ENCODE measurements around the gene CSH2.

DNA sequence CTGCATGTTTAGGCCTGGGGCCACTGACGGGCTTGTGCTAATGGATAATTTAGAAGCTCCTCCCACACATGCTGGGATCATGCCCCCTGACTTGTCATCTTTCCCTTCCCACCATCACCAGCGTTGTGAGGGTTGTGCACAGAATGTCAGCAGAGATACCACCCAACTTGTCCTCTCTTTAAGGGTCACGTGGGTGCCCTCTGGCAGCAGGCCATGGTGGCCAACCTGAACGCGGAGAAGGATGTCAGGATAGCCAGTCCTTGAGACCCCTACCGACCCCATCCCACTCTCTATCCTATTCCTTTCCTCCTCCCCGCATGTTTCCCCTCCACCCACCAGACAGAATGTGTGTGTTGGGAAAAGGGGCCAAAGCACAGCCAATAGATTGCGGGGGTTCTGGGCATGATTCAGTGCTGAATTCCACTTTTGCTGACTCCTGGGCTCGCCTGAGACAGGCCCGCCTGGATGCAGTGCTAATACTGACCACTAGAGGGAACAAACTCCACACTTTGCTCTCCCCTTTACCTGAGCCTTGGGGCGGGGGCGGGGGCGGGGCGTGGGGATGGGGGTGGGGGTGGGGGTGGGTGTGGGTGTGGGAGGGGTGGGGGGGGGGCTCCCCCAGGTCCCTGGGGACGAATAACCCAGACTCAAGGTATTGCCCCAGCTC is 8.6 kb upstream of the CSH2 start, which contains the start of gene GH2:
- TF ChIP-seq, protein P1, sequence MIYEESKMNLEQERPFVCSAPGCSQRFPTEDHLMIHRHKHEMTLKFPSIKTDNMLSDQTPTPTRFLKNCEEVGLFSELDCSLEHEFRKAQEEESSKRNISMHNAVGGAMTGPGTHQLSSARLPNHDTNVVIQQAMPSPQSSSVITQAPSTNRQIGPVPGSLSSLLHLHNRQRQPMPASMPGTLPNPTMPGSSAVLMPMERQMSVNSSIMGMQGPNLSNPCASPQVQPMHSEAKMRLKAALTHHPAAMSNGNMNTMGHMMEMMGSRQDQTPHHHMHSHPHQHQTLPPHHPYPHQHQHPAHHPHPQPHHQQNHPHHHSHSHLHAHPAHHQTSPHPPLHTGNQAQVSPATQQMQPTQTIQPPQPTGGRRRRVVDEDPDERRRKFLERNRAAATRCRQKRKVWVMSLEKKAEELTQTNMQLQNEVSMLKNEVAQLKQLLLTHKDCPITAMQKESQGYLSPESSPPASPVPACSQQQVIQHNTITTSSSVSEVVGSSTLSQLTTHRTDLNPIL (CRISPR knock-in tag; IDR thresholded peaks at IDR 0.05; ENCODE audit: low read depth), result no peak
- TF ChIP-seq ZNF8 (CRISPR knock-in tag; IDR thresholded peaks at IDR 0.05), result no peak
- TF ChIP-seq ZFP30 (CRISPR knock-in tag; IDR thresholded peaks at IDR 0.05), result no peak
- TF ChIP-seq, protein P2, sequence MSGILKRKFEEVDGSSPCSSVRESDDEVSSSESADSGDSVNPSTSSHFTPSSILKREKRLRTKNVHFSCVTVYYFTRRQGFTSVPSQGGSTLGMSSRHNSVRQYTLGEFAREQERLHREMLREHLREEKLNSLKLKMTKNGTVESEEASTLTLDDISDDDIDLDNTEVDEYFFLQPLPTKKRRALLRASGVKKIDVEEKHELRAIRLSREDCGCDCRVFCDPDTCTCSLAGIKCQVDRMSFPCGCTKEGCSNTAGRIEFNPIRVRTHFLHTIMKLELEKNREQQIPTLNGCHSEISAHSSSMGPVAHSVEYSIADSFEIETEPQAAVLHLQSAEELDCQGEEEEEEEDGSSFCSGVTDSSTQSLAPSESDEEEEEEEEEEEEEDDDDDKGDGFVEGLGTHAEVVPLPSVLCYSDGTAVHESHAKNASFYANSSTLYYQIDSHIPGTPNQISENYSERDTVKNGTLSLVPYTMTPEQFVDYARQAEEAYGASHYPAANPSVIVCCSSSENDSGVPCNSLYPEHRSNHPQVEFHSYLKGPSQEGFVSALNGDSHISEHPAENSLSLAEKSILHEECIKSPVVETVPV (CRISPR knock-in tag; IDR thresholded peaks at IDR 0.05), result no peak
- TF ChIP-seq, protein P3, sequence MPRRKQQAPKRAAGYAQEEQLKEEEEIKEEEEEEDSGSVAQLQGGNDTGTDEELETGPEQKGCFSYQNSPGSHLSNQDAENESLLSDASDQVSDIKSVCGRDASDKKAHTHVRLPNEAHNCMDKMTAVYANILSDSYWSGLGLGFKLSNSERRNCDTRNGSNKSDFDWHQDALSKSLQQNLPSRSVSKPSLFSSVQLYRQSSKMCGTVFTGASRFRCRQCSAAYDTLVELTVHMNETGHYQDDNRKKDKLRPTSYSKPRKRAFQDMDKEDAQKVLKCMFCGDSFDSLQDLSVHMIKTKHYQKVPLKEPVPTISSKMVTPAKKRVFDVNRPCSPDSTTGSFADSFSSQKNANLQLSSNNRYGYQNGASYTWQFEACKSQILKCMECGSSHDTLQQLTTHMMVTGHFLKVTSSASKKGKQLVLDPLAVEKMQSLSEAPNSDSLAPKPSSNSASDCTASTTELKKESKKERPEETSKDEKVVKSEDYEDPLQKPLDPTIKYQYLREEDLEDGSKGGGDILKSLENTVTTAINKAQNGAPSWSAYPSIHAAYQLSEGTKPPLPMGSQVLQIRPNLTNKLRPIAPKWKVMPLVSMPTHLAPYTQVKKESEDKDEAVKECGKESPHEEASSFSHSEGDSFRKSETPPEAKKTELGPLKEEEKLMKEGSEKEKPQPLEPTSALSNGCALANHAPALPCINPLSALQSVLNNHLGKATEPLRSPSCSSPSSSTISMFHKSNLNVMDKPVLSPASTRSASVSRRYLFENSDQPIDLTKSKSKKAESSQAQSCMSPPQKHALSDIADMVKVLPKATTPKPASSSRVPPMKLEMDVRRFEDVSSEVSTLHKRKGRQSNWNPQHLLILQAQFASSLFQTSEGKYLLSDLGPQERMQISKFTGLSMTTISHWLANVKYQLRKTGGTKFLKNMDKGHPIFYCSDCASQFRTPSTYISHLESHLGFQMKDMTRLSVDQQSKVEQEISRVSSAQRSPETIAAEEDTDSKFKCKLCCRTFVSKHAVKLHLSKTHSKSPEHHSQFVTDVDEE (CRISPR knock-in tag; IDR thresholded peaks at IDR 0.05), result no peak
- no peak for TF ChIP-seq RARB (CRISPR knock-in tag; IDR thresholded peaks at IDR 0.05)
- TF ChIP-seq, protein P4, sequence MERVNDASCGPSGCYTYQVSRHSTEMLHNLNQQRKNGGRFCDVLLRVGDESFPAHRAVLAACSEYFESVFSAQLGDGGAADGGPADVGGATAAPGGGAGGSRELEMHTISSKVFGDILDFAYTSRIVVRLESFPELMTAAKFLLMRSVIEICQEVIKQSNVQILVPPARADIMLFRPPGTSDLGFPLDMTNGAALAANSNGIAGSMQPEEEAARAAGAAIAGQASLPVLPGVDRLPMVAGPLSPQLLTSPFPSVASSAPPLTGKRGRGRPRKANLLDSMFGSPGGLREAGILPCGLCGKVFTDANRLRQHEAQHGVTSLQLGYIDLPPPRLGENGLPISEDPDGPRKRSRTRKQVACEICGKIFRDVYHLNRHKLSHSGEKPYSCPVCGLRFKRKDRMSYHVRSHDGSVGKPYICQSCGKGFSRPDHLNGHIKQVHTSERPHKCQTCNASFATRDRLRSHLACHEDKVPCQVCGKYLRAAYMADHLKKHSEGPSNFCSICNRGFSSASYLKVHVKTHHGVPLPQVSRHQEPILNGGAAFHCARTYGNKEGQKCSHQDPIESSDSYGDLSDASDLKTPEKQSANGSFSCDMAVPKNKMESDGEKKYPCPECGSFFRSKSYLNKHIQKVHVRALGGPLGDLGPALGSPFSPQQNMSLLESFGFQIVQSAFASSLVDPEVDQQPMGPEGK (CRISPR knock-in tag; IDR thresholded peaks at IDR 0.05; ENCODE audit: borderline replicate concordance), result no peak
- TF ChIP-seq ZFP3 (CRISPR knock-in tag; IDR thresholded peaks at IDR 0.05), result no peak
- no peak for TF ChIP-seq OSR1 (CRISPR knock-in tag; IDR thresholded peaks at IDR 0.05)
- TF ChIP-seq, protein P5, sequence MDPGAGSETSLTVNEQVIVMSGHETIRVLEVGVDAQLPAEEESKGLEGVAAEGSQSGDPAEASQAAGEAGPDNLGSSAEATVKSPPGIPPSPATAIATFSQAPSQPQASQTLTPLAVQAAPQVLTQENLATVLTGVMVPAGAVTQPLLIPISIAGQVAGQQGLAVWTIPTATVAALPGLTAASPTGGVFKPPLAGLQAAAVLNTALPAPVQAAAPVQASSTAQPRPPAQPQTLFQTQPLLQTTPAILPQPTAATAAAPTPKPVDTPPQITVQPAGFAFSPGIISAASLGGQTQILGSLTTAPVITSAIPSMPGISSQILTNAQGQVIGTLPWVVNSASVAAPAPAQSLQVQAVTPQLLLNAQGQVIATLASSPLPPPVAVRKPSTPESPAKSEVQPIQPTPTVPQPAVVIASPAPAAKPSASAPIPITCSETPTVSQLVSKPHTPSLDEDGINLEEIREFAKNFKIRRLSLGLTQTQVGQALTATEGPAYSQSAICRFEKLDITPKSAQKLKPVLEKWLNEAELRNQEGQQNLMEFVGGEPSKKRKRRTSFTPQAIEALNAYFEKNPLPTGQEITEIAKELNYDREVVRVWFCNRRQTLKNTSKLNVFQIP (CRISPR knock-in tag; IDR thresholded peaks at IDR 0.05; ENCODE audit: borderline replicate concordance, low read depth), result no peak
- TF ChIP-seq ARNTL (CRISPR knock-in tag; IDR thresholded peaks at IDR 0.05; ENCODE audit: borderline replicate concordance, low read depth), result no peak
- no peak for TF ChIP-seq SNAI2 (CRISPR knock-in tag; IDR thresholded peaks at IDR 0.05)
- no peak for TF ChIP-seq CSDC2 (CRISPR knock-in tag; IDR thresholded peaks at IDR 0.05)
- TF ChIP-seq ZNF565 (CRISPR knock-in tag; conservative IDR thresholded peaks at IDR 0.05; ENCODE audit: low read depth), result no peak
